K562 (cell line): ENCODE results near the gene PALMD. TPM values are rescaled to one million over a fixed set of nuclear protein-coding genes. Genes with fewer than 3 reads are reported as not detected.
A peak's percentile ranks its signal among the peaks of the same experiment; 100 is the strongest.

Experiments
- BRD9 ChIP-seq: fragments of 450-650 bp; IDR thresholded peaks from 2 replicates; pipeline ENCODE4 v1.6.1; 2018; ENCODE audit warnings: low read depth; ENCODE audit not compliant: partially characterized antibody
- CBFA2T3 ChIP-seq: fragments of 450-650 bp; IDR thresholded peaks from 2 replicates; pipeline ENCODE4 v1.6.1; 2017
- HES1 ChIP-seq: fragments of 450-650 bp; IDR thresholded peaks from 2 replicates; pipeline ENCODE4 v1.6.1; 2016; ENCODE audit warnings: low read depth, mild to moderate bottlenecking, moderate library complexity
- KLF6 ChIP-seq: fragments of 250-450 bp; sonication (Bioruptor Pico); IDR thresholded peaks from 2 replicates; pipeline ENCODE4 v1.4.0; 2020; ENCODE audit warnings: mild to moderate bottlenecking, moderate library complexity, borderline replicate concordance
- NR3C1 ChIP-seq: sonication (generic); formaldehyde crosslinking; IDR thresholded peaks from 2 replicates; pipeline ENCODE4 v1.8.1; 2022; ENCODE audit warnings: missing genetic modification reagents
- NRF1 ChIP-seq, 2 experiments: fragments of 450-650 bp; IDR thresholded peaks in 1 of 2; conservative IDR thresholded peaks in 1 of 2; 2 replicates each; pipeline ENCODE4 v1.6.1; 2014; ENCODE audit warnings: mild to moderate bottlenecking in 2 of 2
- RFX5 ChIP-seq: IDR thresholded peaks from 2 replicates; pipeline ENCODE4 v1.6.1; 2011; ENCODE audit warnings: low read depth, mild to moderate bottlenecking, improper control_type of control experiment, low read length
- SMARCC2 ChIP-seq: fragments of 450-650 bp; IDR thresholded peaks from 2 replicates; pipeline ENCODE4 v1.6.1; 2017; ENCODE audit warnings: antibody characterized with exemption, moderate library complexity, mild to moderate bottlenecking, low read depth
- TEAD1 ChIP-seq, 2 experiments: fragments of 450-650 bp in 1 of 2; sonication (generic) in 1 of 2; formaldehyde crosslinking; IDR thresholded peaks; 2 replicates each; pipeline versions ENCODE4 v1.4.0 to v1.8.0; 2020 to 2022; ENCODE audit warnings: mild to moderate bottlenecking in 2 of 2, missing genetic modification reagents in 1 of 2
- ZKSCAN1 ChIP-seq: fragments of 150-350 bp; IDR thresholded peaks from 2 replicates; pipeline ENCODE4 v1.6.1; 2016; ENCODE audit warnings: low read depth, low read length
- ZNF644 ChIP-seq: fragments of 200-800 bp; sonication (Bioruptor generic); IDR thresholded peaks from 2 replicates; pipeline ENCODE4 v1.6.1; 2016; ENCODE audit warnings: low read depth, missing genetic modification characterization, missing compliant biosample characterization
- polyA plus RNA-seq, 8 experiments: library from polyadenylated mRNA; depleted of rRNA in 4 of 8; stranded (reverse) in 5 of 8; unstranded in 3 of 8; fragments of >200 nt; fragmentation: Nextera tagmentation in 2 of 8; fragmentation: Illumina TruSeq in 1 of 8; extraction: Ambion mirVana in 2 of 8; extraction: Trizol in 1 of 8; gene quantifications; 2 replicates each; pipeline versions ENCODE4 v1.2.1 to v1.2.3, GENCODE V29; 2011 to 2014; ENCODE audit warnings: inconsistent platforms in 1 of 8, missing spikeins in 1 of 8
- total RNA-seq, 7 experiments: library from RNA; depleted of rRNA in 6 of 7; stranded (reverse); fragments of >200 nt in 6 of 7; fragmentation: Illumina TruSeq in 2 of 7; extraction: Trizol in 2 of 7; gene quantifications; 2 replicates each; pipeline versions ENCODE4 v1.2.1 to v1.2.3, GENCODE V29; 2011 to 2021; ENCODE audit warnings: low replicate concordance in 1 of 7
- TF ChIP-seq, protein P1 (sequence below): fragments of 450-650 bp; formaldehyde crosslinking; IDR thresholded peaks from 2 replicates; pipeline ENCODE4 v1.4.0; 2020; ENCODE audit warnings: mild to moderate bottlenecking, mixed read lengths
- TF ChIP-seq, protein P2 (sequence below), 2 experiments: fragments of 450-650 bp in 1 of 2; IDR thresholded peaks; 2 replicates each; pipeline ENCODE4 v1.6.1; 2011 to 2017; ENCODE audit warnings: low read depth in 2 of 2, antibody characterized with exemption in 1 of 2, borderline replicate concordance in 1 of 2, low read length in 1 of 2, mild to moderate bottlenecking in 1 of 2, mixed read lengths in 1 of 2; ENCODE audit not compliant: control insufficient read depth in 1 of 2
- TF ChIP-seq, protein P3 (sequence below), 2 experiments: fragments of 450-650 bp in 1 of 2; sonication (generic) in 1 of 2; formaldehyde crosslinking in 1 of 2; IDR thresholded peaks in 1 of 2; conservative IDR thresholded peaks in 1 of 2; 2 replicates each; pipeline versions ENCODE4 v1.6.1 to v1.8.1; 2016 to 2023; ENCODE audit warnings: mild to moderate bottlenecking in 2 of 2, moderate library complexity in 2 of 2, inconsistent platforms in 1 of 2, missing genetic modification reagents in 1 of 2
- TF ChIP-seq, protein P4 (sequence below): fragments of 250-450 bp; sonication (Bioruptor Pico); IDR thresholded peaks from 2 replicates; pipeline ENCODE4 v1.4.0; 2020; ENCODE audit warnings: mild to moderate bottlenecking, moderate library complexity

The PALMD gene
- total and polyA plus RNA-seq, 9 of the 15 experiments (the other 6 are each of a cell fraction or from before 2014, with no cell fraction given): 2.7 to 13.5 (median 5.4) TPM

- TF ChIP-seq, protein P1, sequence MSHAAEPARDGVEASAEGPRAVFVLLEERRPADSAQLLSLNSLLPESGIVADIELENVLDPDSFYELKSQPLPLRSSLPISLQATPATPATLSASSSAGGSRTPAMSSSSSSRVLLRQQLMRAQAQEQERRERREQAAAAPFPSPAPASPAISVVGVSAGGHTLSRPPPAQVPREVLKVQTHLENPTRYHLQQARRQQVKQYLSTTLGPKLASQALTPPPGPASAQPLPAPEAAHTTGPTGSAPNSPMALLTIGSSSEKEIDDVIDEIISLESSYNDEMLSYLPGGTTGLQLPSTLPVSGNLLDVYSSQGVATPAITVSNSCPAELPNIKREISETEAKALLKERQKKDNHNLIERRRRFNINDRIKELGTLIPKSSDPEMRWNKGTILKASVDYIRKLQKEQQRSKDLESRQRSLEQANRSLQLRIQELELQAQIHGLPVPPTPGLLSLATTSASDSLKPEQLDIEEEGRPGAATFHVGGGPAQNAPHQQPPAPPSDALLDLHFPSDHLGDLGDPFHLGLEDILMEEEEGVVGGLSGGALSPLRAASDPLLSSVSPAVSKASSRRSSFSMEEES: no peak
- peak; percentile 61; the same call in 1 of the 2 replicates for TF ChIP-seq HES1
- TF ChIP-seq CBFA2T3: peak; percentile 93
- TF ChIP-seq NRF1 (conservative IDR thresholded peaks at IDR 0.05 in 1 of 2, IDR thresholded peaks at IDR 0.05 in 1 of 2): peak in 1 of 2 experiments; percentile 25; a peak in 1 of 4 replicates
- peak; percentile 86; the same call in 1 of the 2 replicates for TF ChIP-seq SMARCC2
- TF ChIP-seq RFX5: no peak
- TF ChIP-seq BRD9: peak; percentile 52
- TF ChIP-seq, protein P2, sequence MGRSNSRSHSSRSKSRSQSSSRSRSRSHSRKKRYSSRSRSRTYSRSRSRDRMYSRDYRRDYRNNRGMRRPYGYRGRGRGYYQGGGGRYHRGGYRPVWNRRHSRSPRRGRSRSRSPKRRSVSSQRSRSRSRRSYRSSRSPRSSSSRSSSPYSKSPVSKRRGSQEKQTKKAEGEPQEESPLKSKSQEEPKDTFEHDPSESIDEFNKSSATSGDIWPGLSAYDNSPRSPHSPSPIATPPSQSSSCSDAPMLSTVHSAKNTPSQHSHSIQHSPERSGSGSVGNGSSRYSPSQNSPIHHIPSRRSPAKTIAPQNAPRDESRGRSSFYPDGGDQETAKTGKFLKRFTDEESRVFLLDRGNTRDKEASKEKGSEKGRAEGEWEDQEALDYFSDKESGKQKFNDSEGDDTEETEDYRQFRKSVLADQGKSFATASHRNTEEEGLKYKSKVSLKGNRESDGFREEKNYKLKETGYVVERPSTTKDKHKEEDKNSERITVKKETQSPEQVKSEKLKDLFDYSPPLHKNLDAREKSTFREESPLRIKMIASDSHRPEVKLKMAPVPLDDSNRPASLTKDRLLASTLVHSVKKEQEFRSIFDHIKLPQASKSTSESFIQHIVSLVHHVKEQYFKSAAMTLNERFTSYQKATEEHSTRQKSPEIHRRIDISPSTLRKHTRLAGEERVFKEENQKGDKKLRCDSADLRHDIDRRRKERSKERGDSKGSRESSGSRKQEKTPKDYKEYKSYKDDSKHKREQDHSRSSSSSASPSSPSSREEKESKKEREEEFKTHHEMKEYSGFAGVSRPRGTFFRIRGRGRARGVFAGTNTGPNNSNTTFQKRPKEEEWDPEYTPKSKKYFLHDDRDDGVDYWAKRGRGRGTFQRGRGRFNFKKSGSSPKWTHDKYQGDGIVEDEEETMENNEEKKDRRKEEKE (IDR thresholded peaks at IDR 0.05; ENCODE audit: borderline replicate concordance in 1 of 2, control insufficient read depth in 1 of 2, low read depth in 2 of 2, low read length in 1 of 2): peak in 1 of 2 experiments; percentile 54; a peak in 1 of 4 replicates
- TF ChIP-seq KLF6 (CRISPR knock-in tag): peak; percentile 59; the same call in 1 of the 2 replicates
- TF ChIP-seq TEAD1 (CRISPR knock-in tag; IDR thresholded peaks at IDR 0.05): peak; percentile 93 to 97
- TF ChIP-seq ZNF644 (tag): no peak
- TF ChIP-seq, protein P3, sequence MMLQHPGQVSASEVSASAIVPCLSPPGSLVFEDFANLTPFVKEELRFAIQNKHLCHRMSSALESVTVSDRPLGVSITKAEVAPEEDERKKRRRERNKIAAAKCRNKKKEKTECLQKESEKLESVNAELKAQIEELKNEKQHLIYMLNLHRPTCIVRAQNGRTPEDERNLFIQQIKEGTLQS (IDR thresholded peaks at IDR 0.05): peak; percentile 92
- TF ChIP-seq, protein P3 (CRISPR knock-in tag; conservative IDR thresholded peaks at IDR 0.05): 0 out of 2 replicates have a peak, but pooled peaks have one; percentile 42
- TF ChIP-seq, protein P4, sequence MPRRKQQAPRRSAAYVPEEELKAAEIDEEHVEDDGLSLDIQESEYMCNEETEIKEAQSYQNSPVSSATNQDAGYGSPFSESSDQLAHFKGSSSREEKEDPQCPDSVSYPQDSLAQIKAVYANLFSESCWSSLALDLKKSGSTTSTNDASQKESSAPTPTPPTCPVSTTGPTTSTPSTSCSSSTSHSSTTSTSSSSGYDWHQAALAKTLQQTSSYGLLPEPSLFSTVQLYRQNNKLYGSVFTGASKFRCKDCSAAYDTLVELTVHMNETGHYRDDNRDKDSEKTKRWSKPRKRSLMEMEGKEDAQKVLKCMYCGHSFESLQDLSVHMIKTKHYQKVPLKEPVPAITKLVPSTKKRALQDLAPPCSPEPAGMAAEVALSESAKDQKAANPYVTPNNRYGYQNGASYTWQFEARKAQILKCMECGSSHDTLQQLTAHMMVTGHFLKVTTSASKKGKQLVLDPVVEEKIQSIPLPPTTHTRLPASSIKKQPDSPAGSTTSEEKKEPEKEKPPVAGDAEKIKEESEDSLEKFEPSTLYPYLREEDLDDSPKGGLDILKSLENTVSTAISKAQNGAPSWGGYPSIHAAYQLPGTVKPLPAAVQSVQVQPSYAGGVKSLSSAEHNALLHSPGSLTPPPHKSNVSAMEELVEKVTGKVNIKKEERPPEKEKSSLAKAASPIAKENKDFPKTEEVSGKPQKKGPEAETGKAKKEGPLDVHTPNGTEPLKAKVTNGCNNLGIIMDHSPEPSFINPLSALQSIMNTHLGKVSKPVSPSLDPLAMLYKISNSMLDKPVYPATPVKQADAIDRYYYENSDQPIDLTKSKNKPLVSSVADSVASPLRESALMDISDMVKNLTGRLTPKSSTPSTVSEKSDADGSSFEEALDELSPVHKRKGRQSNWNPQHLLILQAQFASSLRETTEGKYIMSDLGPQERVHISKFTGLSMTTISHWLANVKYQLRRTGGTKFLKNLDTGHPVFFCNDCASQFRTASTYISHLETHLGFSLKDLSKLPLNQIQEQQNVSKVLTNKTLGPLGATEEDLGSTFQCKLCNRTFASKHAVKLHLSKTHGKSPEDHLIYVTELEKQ (CRISPR knock-in tag): 0 out of 2 replicates have a peak, but pooled peaks have one; percentile 23
- TF ChIP-seq ZKSCAN1: 0 out of 2 replicates have a peak, but pooled peaks have one; percentile 87
- TF ChIP-seq NR3C1: no peak
These were observed 46.2 kb upstream of the PALMD start (continued) for GRCh38 chr1:99599678-99600175.
